ENCODE measurements around the gene ZRANB1.
"Not testable (repeated sequence)": the region's sequence is repeated elsewhere in the genome, so short reads cannot be mapped to it uniquely, and the experiment has no call there.

Gene ZRANB1

DNA sequence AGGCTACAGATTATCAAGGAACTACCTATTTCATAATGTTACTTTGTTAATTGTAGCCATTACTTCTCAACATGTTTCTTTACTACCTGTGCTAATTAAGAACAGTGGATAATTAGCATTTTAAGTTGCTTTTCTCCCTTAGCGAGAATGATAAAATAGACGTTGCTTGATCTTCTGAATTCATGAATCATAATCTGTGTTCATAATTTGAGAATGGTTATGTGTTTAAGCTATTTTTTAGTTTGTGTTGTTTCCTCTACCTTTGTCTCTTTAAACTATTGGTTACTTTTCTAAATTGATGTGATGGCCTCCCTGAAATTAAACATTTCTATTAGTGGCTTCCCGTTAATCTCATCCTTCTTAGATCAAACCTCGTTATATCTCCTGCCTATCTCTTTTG is at the start of gene ZRANB1:
ZRANB1 (plus strand) TSS at position 301 of the 400 bp plus-strand sequence. CDS start 371 bp downstream, outside the sequence.
- DNase-seq (ENCODE audit: low read depth, low spot score): no peak

DNA sequence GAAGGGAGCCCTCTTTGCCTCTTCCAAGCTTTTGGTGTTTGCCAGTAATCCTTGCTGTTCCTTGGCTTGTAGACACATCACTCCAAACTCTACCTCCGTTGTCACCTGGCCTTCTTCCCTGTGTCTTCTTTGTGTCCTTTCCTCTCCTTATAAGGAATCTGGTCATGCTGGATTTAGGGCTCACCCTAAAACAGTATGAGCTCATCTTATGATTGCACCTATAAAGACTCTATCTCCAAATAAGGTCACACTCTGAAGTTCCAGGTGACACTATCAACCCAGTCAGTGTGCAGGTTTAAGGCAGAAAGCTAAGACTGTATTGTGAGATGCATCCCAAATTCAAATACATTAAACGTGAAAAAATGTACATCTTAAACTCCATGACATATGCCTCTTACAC is 49.0 kb upstream of the ZRANB1 start:
- no peak for DNase-seq (ENCODE audit: low read depth, low spot score)

DNA sequence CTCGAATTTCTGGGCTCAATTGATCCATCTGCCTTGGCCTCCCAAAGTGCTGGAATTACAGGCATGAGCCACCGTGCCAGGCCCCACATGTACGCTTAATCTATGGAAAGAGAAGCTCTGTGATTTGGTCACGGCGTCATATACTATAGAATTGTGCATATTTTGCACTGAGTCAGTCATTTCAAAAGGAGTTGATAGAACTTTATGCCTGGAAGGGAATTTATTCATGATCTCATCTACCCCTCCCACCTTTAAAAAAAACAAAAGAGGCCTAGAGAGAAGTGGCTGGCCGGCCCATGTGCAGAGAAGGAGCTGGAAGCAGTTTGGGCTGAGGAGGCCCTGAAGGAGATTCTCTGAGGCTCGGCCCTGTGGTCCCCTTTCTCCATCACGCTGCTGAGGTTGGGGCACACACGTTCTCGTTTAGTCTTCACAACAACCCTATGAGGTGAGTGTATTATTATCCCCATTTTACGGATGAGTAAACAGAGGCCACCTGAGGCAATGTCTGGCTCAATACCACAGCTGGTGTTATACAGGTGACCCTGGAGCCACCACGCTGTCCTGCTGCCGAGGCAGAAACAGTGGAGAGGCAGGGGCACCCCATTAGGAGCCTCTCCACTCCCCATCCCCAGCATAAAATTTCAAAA is 47.2 kb upstream of the ZRANB1 start:
- no peak for DNase-seq (ENCODE audit: low read depth, low spot score)

DNA sequence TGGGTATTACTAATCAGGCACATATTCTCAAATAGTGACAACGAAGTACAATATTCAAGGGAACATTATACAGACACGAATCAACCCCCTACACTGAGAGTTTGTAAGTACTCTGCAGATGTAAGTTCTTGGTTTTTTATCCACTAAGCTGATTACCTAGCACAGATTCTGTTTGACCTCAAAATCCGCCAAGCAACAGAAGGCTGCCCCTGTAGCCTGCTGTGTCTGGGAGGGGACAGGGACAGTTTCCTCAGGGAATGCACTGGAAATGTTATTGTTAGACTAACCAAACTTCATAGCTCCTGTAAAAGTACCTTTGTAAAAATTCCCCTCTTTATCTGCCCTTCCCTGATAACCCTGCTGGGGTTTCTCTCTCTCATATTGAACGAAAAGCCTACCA is 45.2 kb upstream of the ZRANB1 start:
- DNase-seq (ENCODE audit: low read depth, low spot score): no peak

DNA sequence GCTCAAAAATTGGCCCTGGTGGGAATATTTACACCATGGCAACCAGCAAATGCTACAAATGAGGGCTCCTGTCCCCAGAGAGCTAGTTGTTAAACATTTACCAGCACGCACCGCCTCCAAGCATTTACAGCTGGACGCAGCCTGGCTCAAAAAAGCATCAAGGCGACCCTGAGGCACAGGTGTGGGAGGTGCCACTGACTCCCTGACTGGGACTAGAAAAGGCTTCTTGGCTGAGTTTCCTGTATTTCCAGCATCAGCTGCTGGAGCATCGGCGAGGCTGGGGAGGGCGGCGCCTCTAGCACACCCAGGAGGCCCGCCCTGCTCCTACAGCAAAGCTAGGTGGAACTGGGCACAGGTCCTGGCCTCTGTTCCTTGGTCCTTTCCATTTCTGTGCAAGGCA is 43.5 kb upstream of the ZRANB1 start:
- DNase-seq (ENCODE audit: low read depth, low spot score): no peak

DNA sequence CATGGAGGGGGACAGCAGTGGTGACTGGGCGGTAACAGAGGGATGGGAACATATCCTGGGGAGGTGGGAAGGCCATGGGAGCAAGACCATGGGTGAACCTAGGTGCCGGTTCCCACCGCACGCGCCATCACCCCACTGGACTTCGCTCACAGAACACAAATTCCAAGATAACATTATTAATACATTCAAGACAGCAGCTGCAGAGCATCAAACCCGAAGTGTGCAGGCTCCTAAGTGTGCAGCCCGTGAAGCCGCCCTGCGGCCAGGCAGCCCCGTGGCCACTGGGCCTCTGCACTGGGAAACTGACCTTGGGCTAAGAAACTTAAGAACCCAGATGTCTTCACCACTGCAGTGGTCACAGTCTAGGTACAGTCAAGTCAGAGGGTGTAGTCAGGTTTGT is 42.8 kb upstream of the ZRANB1 start:
- no peak for DNase-seq (ENCODE audit: low read depth, low spot score)

DNA sequence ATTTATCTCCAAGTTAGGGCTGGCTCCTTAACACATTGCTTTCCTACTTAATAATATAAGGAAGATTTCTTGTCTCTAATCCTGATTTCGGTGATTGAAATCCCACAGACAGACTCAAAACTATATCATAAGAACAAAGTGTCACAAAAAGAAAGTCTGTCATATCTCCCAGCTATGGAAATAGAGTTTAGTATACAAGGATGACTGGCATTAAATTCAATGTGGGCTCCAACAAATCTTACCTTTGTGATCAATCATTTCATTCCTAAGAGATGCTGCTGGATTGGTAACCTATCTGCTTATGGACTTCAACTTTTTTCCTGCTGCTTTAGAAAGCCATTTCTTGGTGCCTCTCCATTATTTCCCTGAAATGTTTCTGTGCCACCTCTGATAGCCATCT is 39.5 kb upstream of the ZRANB1 start:
- DNase-seq (ENCODE audit: low read depth, low spot score): no peak

DNA sequence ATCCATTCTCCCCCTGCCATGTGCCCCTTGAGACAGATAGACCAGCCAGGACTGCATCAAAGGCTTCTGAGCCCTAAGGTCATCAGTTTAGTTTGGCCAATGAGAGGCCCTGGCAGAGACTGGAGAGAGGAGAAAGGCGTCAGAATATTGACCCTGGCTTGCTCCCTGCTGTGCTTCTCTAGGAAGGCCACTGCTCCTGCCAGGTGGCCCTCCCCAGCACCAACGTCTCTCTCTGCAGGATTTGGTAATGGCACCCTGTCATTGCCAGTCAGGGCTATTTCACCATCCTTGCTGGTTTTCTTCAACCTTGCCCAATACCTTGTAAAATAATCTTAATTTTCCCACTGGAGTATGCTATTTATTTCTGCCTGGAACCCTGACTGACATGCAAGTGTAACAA is 38.8 kb upstream of the ZRANB1 start:
- DNase-seq (ENCODE audit: low read depth, low spot score): no peak

DNA sequence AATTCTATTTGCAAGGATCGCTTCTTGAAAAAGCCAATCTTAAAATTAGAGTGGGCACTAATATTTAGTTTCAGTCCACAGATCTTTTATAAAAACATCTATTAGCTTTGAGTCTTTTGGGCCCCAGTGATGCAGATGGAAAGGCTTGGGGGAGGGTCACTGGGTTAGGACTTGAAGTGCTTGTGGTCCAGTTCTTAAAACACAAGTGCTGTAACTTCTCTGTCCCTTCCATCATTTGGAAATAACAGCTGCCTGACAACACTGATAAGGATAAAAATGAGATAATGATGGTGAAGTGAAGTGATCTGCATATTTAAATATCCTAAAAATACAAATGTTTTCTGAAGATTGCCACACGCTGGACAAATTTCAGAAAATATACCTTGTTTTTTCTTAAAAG is 37.1 kb upstream of the ZRANB1 start:
- no peak for DNase-seq (ENCODE audit: low read depth, low spot score)

DNA sequence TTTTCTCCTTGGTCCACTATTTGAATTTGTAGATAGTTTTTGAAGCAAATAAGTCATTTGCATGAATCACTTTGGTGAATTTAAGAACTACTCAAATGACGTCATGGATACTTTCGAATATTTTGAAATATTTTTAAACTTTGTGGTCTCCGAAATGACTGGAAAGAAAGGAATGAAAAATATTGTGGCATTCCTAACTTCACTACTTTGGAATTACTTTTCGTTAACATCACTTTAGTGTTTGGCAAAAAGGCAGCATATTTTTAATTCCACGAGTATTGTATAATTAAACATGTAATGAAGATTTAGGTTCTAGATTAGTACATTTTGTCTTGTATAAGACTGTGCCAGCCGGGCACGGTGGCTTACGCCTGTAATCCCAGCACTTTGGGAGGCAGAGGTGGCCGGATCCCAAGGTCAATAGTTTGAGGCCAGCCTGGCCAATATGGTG is 35.3 kb upstream of the ZRANB1 start:
- no peak for DNase-seq (ENCODE audit: low read depth, low spot score)

DNA sequence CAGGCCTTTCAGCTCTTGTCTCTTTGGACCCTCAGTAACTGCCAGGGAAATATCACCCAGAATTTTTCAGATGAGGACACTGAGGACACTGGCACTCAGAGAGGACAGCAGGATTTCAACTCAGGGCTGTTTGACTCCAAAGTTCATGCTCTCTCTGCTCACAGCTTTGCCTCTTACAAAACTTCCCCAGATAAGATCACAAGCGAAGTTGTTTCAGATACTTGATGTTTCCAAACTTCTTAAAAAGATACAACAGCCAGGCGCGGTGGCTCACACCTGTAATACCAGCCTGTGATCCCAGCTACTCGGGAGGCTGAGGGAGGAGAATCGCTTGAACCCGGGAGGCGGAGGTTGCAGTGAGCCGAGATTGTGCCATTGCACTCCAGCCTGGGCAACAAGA is 32.4 kb upstream of the ZRANB1 start:
- DNase-seq (ENCODE audit: low read depth, low spot score): no peak

DNA sequence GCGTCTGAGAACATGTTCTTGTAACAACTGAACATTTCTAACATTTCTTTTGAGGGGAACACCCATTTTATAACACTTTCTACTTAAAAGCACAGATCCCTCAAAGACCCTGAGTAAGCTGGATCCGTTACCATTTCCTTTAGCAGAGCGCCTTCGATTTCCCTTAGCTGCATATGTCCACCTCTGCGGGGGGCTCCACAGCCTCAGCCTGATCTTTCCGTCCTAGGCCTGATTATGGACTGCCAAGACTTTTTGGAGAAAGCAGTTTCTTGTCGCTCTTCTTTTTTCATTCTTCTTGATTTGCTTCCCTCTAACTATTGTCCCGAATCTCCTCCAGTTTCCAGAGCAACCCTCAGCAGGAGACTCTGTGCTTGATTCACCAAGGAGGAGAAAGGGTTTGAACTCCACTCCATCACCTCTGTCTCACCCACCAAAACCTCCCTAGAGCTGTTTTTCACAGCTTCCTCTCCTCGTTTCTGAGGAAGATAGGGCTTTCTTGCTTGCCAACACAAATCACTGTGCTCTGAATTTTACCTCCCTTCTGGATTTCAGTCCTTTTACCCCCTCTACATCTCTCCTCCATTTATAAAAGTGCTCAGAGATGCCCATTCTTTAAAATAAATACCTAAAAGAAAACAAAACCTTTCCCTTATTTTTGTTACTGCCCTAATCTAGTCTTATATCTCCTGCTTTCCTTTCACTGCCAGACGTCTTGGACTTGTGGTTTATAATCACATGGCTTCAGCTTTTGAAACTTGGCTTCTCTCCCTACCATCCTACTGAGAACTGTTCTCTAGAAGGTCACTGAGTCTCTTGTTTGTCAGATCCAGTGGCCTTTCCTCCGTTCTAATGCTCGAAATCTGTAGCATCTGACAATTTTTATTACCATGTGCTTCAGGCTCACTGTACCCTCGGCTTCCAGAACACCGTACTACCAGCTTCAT is 30.5 kb upstream of the ZRANB1 start:
- DNase-seq (ENCODE audit: low read depth, low spot score): no peak

DNA sequence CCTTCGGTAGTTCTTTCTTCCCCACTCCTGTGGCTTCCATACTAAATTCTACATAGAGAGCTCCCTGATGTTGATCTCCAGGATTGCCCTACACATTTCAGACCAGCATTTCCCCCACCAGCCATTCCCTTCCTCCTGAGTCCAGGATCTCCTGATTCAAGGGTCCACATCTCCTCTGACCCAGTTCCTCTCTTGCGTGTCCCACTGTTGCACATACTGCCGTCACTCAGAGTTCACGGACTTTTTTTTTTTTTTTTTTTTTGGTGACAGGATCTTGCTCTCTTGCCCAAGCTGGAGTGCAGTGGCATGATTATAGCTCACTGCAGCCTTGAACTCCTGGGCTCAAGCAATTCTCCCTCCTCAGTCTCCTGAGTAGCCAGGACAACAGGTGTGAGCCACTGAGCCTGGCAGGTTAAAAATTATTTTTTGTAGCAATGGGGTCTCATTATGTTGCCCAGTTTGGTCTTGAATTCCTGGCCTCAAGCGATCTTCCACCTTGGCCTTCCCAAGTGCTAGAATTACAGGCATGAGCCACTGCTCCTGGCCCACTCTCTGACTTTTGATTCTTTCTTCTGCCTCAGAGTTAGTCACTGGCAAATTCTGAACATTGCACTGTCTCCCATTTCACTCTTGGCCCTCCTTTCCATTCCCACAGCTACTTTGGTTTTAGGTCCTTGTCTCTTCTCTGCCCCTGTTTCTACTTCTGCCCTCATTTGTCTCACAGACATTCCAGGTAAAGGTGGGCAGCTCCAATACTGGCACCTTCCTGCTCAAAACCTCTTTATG is 29.6 kb upstream of the ZRANB1 start:
- DNase-seq (ENCODE audit: low read depth, low spot score): no peak

DNA sequence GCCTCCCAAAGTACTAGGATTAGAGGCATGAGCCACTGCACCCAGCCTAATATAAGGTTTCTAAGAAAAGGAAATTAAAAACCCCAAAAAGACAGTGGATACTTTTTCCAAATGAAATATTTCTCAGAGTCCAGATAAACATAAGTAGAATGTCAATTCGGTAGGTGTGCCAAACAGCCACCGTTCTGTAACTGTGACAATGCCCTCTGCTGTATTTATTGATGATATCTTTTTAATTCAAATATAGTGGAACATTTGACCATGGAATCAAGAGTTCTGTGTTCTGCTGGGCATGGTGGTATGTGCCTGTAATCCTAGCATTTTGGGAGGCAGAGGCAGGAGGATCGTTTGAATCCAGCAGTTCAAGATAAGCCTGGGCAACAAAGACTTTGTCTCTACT is 28.8 kb upstream of the ZRANB1 start:
- no peak for DNase-seq (ENCODE audit: low read depth, low spot score)

DNA sequence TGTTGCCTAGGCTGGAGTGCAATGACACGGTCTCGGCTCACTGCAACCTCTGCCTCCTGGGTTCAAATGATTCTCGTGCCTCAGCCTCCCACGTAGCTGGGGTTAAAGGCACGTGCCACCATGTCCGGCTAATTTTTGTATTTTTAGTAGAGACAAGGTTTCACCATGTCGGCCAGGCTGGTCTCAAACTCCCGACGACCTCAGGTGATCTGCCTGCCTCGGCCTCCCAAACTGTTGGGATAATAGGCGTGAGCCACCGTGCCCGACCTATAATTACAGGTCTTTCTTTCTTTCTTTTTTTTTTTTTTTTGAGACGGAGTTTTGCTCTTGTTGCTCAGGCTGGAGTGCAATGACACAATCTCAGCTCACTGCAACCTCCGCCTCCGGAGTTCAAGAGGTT is 27.5 kb upstream of the ZRANB1 start:
- DNase-seq (ENCODE audit: low read depth, low spot score): not testable (repeated sequence)

DNA sequence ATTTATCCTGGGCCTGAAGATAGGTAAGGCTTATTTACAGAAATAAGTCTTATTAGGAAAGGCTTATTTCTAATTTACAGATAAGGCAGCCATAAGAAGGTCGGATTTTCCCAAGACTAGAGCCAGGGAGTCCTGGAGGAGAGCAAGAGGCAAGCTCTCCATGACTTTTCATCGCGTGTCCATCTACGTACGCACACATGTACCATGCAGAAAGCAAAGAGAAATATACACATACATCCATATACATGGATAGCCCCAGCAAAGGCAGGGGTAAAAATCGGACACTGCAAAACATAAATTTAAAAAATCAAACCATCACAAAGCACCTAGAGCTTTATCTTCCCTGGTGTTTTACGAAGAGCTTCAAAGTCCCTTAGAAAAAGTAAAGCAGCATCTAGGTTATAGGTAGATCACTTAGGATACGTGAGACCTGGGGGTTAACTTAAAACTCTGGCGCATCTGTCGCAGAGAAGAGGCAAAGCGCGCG is 25.8 kb upstream of the ZRANB1 start:
- DNase-seq (ENCODE audit: low read depth, low spot score): no peak

DNA sequence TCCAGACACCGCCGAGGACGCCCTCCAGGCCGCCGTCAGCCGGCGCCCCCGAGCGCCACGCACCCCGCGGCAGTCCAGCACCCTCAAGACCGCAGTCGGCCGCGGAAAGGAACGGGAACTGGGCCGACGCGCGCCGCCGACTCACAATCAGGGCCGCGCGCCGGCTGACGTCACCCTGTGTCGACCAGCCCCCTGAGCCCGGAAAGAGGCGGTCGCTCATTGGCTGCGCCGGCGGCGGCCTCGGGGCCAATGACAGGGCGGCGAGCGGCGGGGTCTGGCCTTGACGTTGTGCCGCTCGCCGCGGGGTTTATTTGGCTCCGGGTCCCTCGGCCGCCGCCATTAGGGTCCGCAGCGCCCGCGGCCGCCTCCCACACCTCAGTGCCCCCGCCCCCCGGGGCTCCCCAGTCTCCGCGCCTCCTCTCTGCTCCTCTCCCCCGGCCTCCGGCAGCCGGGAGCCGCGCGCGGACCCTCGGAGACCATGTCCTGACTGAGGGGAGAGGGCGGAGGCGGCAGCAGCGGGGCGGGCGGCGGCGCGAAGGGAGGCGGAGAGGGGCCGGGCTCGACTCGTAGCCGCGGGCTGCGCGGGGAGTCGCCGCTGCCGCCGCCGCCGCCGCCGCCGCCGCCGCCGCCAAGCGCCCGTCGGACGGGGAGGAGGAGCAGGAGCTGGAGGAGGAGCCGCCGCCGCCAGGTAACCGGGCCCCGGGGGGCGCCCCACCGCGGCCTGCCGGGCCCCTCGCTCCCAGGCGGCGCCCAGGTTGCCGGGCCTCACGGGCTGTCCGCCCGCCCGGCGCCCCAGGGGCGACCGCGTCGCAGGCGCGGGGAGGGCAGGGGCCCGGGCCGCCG is 25.1 kb upstream of the ZRANB1 start:
- DNase-seq (ENCODE audit: low read depth, low spot score): peak; percentile 63

DNA sequence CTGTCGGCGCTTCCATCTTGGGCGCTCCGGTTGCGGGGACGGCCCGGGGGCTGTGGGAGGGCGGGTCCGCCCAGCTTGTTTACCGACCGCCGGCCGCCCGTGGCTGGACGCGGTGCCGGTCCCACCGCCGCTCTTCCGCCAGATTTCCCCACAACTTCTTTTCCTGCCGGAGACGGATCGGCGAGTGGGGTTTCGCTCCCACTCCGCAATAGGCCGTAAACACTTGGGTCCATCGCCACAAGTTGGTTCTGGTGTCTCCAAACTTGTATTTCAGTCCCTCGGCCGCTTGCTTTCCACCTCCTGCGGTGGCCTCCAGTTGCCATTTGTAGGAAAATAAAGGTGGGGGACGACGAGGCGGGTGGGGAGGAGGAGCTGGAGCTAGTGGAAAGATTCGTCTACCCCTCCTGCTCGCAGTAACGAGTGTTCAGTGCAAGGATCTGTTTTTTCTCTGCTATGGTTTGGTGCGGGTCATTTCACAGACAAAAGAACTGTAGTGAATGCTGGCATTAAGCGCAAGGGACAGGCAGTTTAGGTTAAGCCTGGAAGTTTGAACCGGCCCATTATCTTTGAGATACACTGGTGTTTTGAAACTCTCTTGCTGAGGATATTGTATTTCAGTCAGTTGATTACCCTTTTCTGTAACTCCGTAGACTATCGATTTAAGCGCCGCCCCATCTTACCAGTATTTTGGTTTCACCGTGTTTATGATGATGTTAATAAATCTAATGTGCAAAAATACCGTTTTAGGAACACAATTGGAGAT is 24.3 kb upstream of the ZRANB1 start:
- DNase-seq (ENCODE audit: low read depth, low spot score): no peak

DNA sequence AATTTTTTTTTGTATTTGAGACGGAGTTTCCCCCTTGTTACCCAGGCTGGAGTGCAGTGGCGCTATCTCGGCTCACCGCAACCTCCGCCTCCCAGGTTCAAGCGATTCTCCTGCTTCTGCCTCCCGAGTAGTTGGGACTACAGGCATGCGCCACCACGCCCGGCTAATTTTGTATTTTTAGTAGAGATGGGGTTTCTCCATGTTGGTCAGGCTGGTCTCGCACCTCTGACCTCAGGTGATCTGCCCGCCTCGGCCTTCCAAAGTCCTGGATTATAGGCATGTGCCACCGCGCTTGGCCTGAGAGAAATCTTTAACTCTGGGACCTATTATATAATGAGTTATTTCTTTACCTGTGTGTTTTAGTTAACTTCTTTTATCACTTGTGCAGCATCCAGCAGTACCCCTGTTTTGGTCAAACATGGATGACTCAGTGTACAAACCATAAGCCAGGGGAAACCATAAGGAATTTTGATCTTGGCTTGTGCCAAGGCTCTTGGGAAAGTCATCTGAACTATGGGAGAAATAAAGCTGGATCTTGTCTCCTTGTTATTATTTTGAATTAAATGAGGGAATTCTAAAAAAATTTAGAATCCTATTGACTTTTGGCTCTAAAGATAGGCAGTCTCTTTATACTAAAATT is 23.6 kb upstream of the ZRANB1 start:
- DNase-seq (ENCODE audit: low read depth, low spot score): no peak

DNA sequence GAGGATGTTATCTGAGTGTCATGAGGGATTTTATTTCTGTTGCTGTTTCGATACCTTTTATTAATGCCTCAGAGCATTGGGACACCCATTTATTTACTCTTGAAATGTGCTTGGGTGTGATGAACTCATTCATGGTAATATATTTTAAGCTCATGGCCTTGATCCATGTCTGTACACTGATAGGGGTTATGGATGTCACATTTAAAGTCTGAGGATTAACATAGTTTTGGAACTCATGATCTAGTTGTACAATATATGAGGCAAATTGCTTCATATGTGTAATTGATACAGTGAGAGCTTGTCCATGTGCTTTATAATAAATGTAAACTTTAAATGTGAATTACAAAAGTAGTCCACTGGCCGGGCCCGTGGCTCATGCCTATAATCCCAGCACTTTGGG is 23.0 kb upstream of the ZRANB1 start:
- DNase-seq (ENCODE audit: low read depth, low spot score): no peak
